HepG2 (cell line): ENCODE results near the gene DEPDC5. TPM values are rescaled to one million over a fixed set of nuclear protein-coding genes. Genes with fewer than 3 reads are reported as not detected.

Experiments used
- CEBPZ ChIP-seq: IDR thresholded peaks from 2 replicates; pipeline ENCODE4 v1.6.1; 2012; ENCODE audit warnings: low read length, improper control_type of control experiment
- EZH2 ChIP-seq: conservative IDR thresholded peaks from 2 replicates; pipeline ENCODE4 v1.6.1; 2012; ENCODE audit warnings: mild to moderate bottlenecking, low read depth, low read length, moderate library complexity
- HBP1 ChIP-seq: IDR thresholded peaks from 2 replicates; pipeline ENCODE4 v1.6.1; 2016; ENCODE audit warnings: low read depth, control low read depth
- KMT2B ChIP-seq: IDR thresholded peaks from 2 replicates; pipeline ENCODE4 v1.6.1; 2016; ENCODE audit warnings: missing genetic modification reagents, missing compliant biosample characterization
- MXI1 ChIP-seq: IDR thresholded peaks from 3 replicates; pipeline ENCODE4 v1.6.1; 2012; ENCODE audit warnings: low read depth, low read length, inconsistent platforms, borderline replicate concordance
- TRAFD1 ChIP-seq: sonication (generic); formaldehyde crosslinking; IDR thresholded peaks from 2 replicates; pipeline ENCODE4 v1.5.1; 2020; ENCODE audit warnings: missing genetic modification reagents, mild to moderate bottlenecking, borderline replicate concordance
- ZBTB37 ChIP-seq: sonication (generic); formaldehyde crosslinking; IDR thresholded peaks from 2 replicates; pipeline ENCODE4 v1.4.0; 2020; ENCODE audit warnings: mild to moderate bottlenecking, missing genetic modification reagents
- ZC3H13 ChIP-seq: sonication (generic); formaldehyde crosslinking; IDR thresholded peaks from 2 replicates; pipeline ENCODE4 v1.8.1; 2023; ENCODE audit warnings: mild to moderate bottlenecking, missing genetic modification reagents, moderate library complexity
- ZFP62 ChIP-seq: sonication (generic); formaldehyde crosslinking; IDR thresholded peaks from 2 replicates; pipeline ENCODE4 v1.4.0; 2020; ENCODE audit warnings: missing genetic modification reagents
- ZNF83 ChIP-seq: sonication (generic); formaldehyde crosslinking; IDR thresholded peaks from 2 replicates; pipeline ENCODE4 v1.4.0; 2020; ENCODE audit warnings: missing genetic modification reagents, mild to moderate bottlenecking, borderline replicate concordance
- polyA plus RNA-seq, 8 experiments: library from polyadenylated mRNA; depleted of rRNA in 3 of 8; stranded (reverse) in 7 of 8; unstranded in 1 of 8; fragments of >200 nt; fragmentation: Illumina TruSeq in 4 of 8; extraction: Trizol in 4 of 8; gene quantifications; 2 replicates each; pipeline versions ENCODE4 v1.2.1 to v1.2.3, GENCODE V29; 2011 to 2016; ENCODE audit warnings: low read depth in 4 of 8, missing spikeins in 1 of 8, mixed read lengths in 1 of 8; ENCODE audit not compliant: insufficient read depth in 1 of 8
- total RNA-seq, 5 experiments: library from RNA; depleted of rRNA; stranded (reverse); fragments of >200 nt; fragmentation: Illumina TruSeq; extraction: Trizol; gene quantifications; 2 replicates each; pipeline ENCODE4 v1.2.3, GENCODE V29; 2016; ENCODE audit warnings: low read depth in 1 of 5
- TF ChIP-seq, protein P1 (sequence below): IDR thresholded peaks from 2 replicates; pipeline ENCODE4 v1.6.1; 2016; ENCODE audit warnings: low read depth, borderline replicate concordance

DEPDC5 gene
- total and polyA plus RNA-seq, 2 of the 13 experiments (the other 11 are each of a cell fraction or from before 2014, with no cell fraction given) = 9.8 to 12.4 TPM

DNA sequence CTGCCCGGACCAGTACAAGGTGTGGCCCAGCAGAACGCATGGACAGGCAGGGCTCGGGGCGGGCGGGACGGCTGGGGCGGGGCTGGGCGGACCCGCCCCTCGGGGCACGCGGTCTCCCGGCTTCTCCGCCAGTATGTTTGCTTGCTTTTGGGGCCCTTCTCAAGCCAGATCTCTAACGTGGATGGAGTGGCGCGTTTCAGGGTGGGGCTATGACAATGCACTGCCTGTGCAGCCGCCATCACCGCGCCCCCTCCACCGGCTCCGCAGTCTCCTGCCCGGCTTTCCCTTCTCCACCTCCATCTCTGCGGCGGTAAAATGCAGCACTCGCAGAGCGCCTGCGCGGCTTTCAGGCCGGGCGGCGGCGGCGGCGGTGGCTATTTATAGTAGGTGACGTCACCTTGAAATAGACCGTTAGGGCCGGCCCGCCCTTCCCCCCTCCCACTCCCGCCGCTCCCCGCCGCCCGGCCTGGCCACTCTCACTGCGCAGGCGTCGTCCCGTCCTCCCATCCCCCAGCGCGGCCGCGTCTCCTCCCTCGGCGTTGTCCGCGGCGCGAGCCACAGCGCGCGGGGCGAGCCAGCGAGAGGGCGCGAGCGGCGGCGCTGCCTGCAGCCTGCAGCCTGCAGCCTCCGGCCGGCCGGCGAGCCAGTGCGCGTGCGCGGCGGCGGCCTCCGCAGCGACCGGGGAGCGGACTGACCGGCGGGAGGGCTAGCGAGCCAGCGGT, 190.3 kb downstream of the DEPDC5 start, which contains the start of gene YWHAH (continued):
- TF ChIP-seq CEBPZ = no peak
- no peak for TF ChIP-seq TRAFD1 (CRISPR knock-in tag)
- TF ChIP-seq EZH2 = no peak
- no peak for TF ChIP-seq HBP1
- TF ChIP-seq ZNF83 (CRISPR knock-in tag) = no peak
- TF ChIP-seq, protein P1, sequence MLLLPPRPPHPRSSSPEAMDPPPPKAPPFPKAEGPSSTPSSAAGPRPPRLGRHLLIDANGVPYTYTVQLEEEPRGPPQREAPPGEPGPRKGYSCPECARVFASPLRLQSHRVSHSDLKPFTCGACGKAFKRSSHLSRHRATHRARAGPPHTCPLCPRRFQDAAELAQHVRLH (CRISPR knock-in tag) = peak; percentile 45; the same call in 1 of the 2 replicates
- no peak for TF ChIP-seq KMT2B
- TF ChIP-seq ZC3H13 = 0 out of 2 replicates have a peak, but pooled peaks have one; percentile 35
- TF ChIP-seq MXI1 = no peak; the same call in 2 of the 3 replicates
- no peak for TF ChIP-seq ZFP62 (CRISPR knock-in tag)
- no peak for TF ChIP-seq ZBTB37 (CRISPR knock-in tag)
